GM12878 (cell line): ENCODE measurements around the gene HS3ST5. TPM values are rescaled to one million over a fixed set of nuclear protein-coding genes. Genes with fewer than 3 reads are reported as not detected.

Source experiments
- ATAC-seq: fragments of 200-7000 bp; cut with Tn5 transposase; 3 replicates; pipeline ENCODE4 v1.9.1; 2020; ENCODE audit warnings: mild to moderate bottlenecking, moderate library complexity
- BruUV-seq: library from RNA; stranded (reverse); fragments of 400-500 nt; replicated peaks from 2 replicates; lab custom pipeline; 2021; lab: Mats Ljungman, UMichigan
- CTCF ChIA-PET: fragments of 300-600 bp; sonication (Branson Sonifier 250); formaldehyde crosslinking; extraction: SDS; loops from one replicate; lab custom pipeline; 2021; ENCODE audit warnings: inconsistent platforms; lab: Yijun Ruan, JAX
- POLR2A ChIA-PET: fragments of 350-600 bp; formaldehyde crosslinking; extraction: SDS; loops from one replicate; lab custom pipeline; 2021; ENCODE audit warnings: inconsistent platforms; lab: Charles Lee
- RAD21 ChIA-PET: fragments of 300-600 bp; sonication (Branson Sonifier 250); formaldehyde crosslinking; loops from one replicate; lab custom pipeline; 2023; ENCODE audit warnings: antibody characterized with exemption; ENCODE audit not compliant: unreplicated experiment; lab: Charles Lee
- SMC1A ChIA-PET: fragments of 300-600 bp; sonication (Branson Sonifier 250); formaldehyde crosslinking; loops from one replicate; lab custom pipeline; 2023; ENCODE audit not compliant: unreplicated experiment, uncharacterized antibody; lab: Charles Lee
- DNase-seq: peaks from one replicate; pipeline ENCODE4 v3.0.0-alpha.2; 2011; ENCODE audit warnings: low read depth, low spot score
- FAIRE-seq: peaks from 3 replicates; lab custom pipeline; 2011; peaks lifted over from hg19 to GRCh38; lab: Jason Lieb, UNC
- H2AFZ ChIP-seq: 2 replicates; pipeline ENCODE4 v1.6.0; 2011; ENCODE audit warnings: low read depth, low read length, control low read depth; ENCODE audit not compliant: control insufficient read depth
- H3K27ac ChIP-seq: 2 replicates; pipeline ENCODE4 v1.5.1; 2011; ENCODE audit warnings: control low read depth; ENCODE audit not compliant: control insufficient read depth, insufficient read depth
- H3K27me3 ChIP-seq, 2 experiments: replicated peaks in 1 of 2; 2 replicates each; pipeline versions ENCODE4 v1.6.0 to v1.6.1; 2011; ENCODE audit warnings: low read length in 1 of 2; ENCODE audit not compliant: control insufficient read depth in 2 of 2, insufficient read depth in 2 of 2
- H3K36me3 ChIP-seq, 2 experiments: 2 replicates each; pipeline ENCODE4 v1.5.1; 2011; ENCODE audit warnings: low read length in 1 of 2; ENCODE audit not compliant: control insufficient read depth in 2 of 2, insufficient read depth in 2 of 2
- H3K4me1 ChIP-seq: 2 replicates; pipeline ENCODE4 v1.6.1; 2011; ENCODE audit warnings: mild to moderate bottlenecking, low read length, moderate library complexity, mixed read lengths; ENCODE audit not compliant: control insufficient read depth, insufficient read depth
- H3K4me2 ChIP-seq: 2 replicates; pipeline ENCODE4 v1.6.0; 2011; ENCODE audit warnings: control low read depth; ENCODE audit not compliant: control insufficient read depth, insufficient read depth
- H3K4me3 ChIP-seq: fragments of 200-600 bp; sonication (generic); 2 replicates; pipeline ENCODE4 v1.5.1; 2016
- H3K79me2 ChIP-seq: 2 replicates; pipeline ENCODE4 v1.6.0; 2011; ENCODE audit warnings: low read length; ENCODE audit not compliant: control insufficient read depth, insufficient read depth
- H3K9ac ChIP-seq: 2 replicates; pipeline ENCODE4 v1.8.0; 2011; ENCODE audit warnings: low read length, control low read depth, mixed read lengths; ENCODE audit not compliant: control insufficient read depth, insufficient read depth
- H3K9me3 ChIP-seq: replicated peaks from 3 replicates; pipeline ENCODE4 v1.5.1; 2011; ENCODE audit warnings: mild to moderate bottlenecking, low read length; ENCODE audit not compliant: control insufficient read depth, insufficient read depth
- H4K20me1 ChIP-seq: 2 replicates; pipeline ENCODE4 v1.6.0; 2011; ENCODE audit not compliant: control insufficient read depth, insufficient read depth
- CTCF ChIP-seq, 3 experiments: IDR thresholded peaks in 2 of 3; conservative IDR thresholded peaks in 1 of 3; 2 replicates each; pipeline ENCODE4 v1.5.1; 2011; ENCODE audit warnings: low read depth in 3 of 3, low read length in 3 of 3, mild to moderate bottlenecking in 3 of 3, control low read depth in 2 of 3, moderate library complexity in 2 of 3, inconsistent platforms in 1 of 3, mixed read lengths in 1 of 3; ENCODE audit not compliant: control insufficient read depth in 2 of 3, insufficient read depth in 1 of 3; ENCODE audit errors: extremely low read depth in 1 of 3
- EED ChIP-seq: sonication (generic); IDR thresholded peaks from 2 replicates; pipeline ENCODE4 v1.6.1; 2016; ENCODE audit warnings: antibody characterized with exemption, low read depth
- FOXK2 ChIP-seq: fragments of 450-650 bp; IDR thresholded peaks from 2 replicates; pipeline ENCODE4 v1.6.1; 2017; ENCODE audit warnings: mild to moderate bottlenecking, moderate library complexity
- LARP7 ChIP-seq: fragments of 450-650 bp; IDR thresholded peaks from 2 replicates; pipeline ENCODE4 v1.6.1; 2017; ENCODE audit warnings: mild to moderate bottlenecking
- MTA3 ChIP-seq: IDR thresholded peaks from 2 replicates; pipeline ENCODE4 v1.6.1; 2012; ENCODE audit warnings: low read length, inconsistent platforms, borderline replicate concordance
- NRF1 ChIP-seq: conservative IDR thresholded peaks from 2 replicates; pipeline ENCODE4 v1.6.1; 2011; ENCODE audit warnings: mild to moderate bottlenecking, low read depth, low read length, improper control_type of control experiment
- PBX3 ChIP-seq: IDR thresholded peaks from 2 replicates; pipeline ENCODE4 v1.6.1; 2011; ENCODE audit warnings: mild to moderate bottlenecking, low read depth, low read length, moderate library complexity; ENCODE audit not compliant: insufficient replicate concordance
- RAD21 ChIP-seq: IDR thresholded peaks from 2 replicates; pipeline ENCODE4 v1.6.1; 2011; ENCODE audit warnings: mild to moderate bottlenecking, low read depth, low read length, moderate library complexity; ENCODE audit not compliant: insufficient read depth
- SMC3 ChIP-seq: IDR thresholded peaks from 2 replicates; pipeline ENCODE4 v1.6.1; 2011; ENCODE audit warnings: low read length, improper control_type of control experiment, borderline replicate concordance
- TARDBP ChIP-seq: IDR thresholded peaks from 2 replicates; pipeline ENCODE4 v1.6.1; 2016; ENCODE audit warnings: borderline replicate concordance
- USF2 ChIP-seq: IDR thresholded peaks from 2 replicates; pipeline ENCODE4 v1.6.1; 2011; ENCODE audit warnings: low read depth, low read length, improper control_type of control experiment, borderline replicate concordance
- WGBS: methylation state at CpG from one replicate; pipeline ENCODE4 v1.1.6; 2016; ENCODE audit warnings: low lambda C conversion rate; ENCODE audit not compliant: insufficient replicate concordance, insufficient coverage; ENCODE audit errors: missing lambda C conversion rate; 5-methylcytosine and 5-hydroxymethylcytosine counted together
- in situ Hi-C: fragments of 300-500 bp; cut with MboI; formaldehyde crosslinking; loops from 9 replicates; pipeline ENCODE4 v1.14.3; 2018; ENCODE audit warnings: mixed read lengths
- intact Hi-C: fragments of 100-400 bp; cut with micrococcal nuclease; formaldehyde crosslinking; loops from one replicate; pipeline ENCODE4 v1.14.2; 2022; ENCODE audit not compliant: unreplicated experiment
- polyA plus RNA-seq, 11 experiments: library from polyadenylated mRNA; depleted of rRNA in 4 of 11; unstranded in 6 of 11; stranded (reverse) in 5 of 11; fragments of >200 nt; fragmentation: Nextera tagmentation in 4 of 11; fragmentation: Illumina TruSeq in 1 of 11; extraction: Ambion mirVana in 4 of 11; extraction: Trizol in 1 of 11; gene quantifications; 1 replicate in 1 of 11; 2 replicates in 10 of 11; pipeline versions ENCODE4 v1.2.1 to v1.2.3, GENCODE V29; 2011 to 2016; ENCODE audit warnings: inconsistent platforms in 2 of 11, missing spikeins in 2 of 11, low read depth in 1 of 11
- total RNA-seq, 4 experiments: library from RNA; depleted of rRNA in 3 of 4; stranded (reverse); fragments of >200 nt in 3 of 4; fragmentation: Illumina TruSeq in 1 of 4; extraction: Trizol in 1 of 4; gene quantifications; 2 replicates each; pipeline versions ENCODE4 v1.2.1 to v1.2.3, GENCODE V29; 2013 to 2021

HS3ST5 gene
- total and polyA plus RNA-seq, 10 of the 15 experiments (the other 5 are each of a cell fraction or from before 2014, with no cell fraction given): 0.04 TPM; not detected in 9

- H3K4me2 ChIP-seq: no peak overlapping the region
- H4K20me1 ChIP-seq: no peaks in the 10 kb centered on the region
- H3K9me3 ChIP-seq: no peaks in the 10 kb centered on the region
- H2AFZ ChIP-seq: no peak overlapping the region
- intact Hi-C loops: loop anchor here (5.0 kb wide), 1 partner anchor 206 kb away; no protein-coding TSS in a partner anchor
- 0% methylated on average over 2 of the region's 2 CpGs for WGBS
- ChIA-PET POLR2A (no interaction called here), SMC1A (no interaction called here), CTCF (interaction anchor here (0.7 to 2.0 kb wide), 9 partner anchors 9 to 1447 kb away, joined by 3 to 18 read pairs (median 4); no protein-coding TSS in a partner anchor)
- H3K36me3 ChIP-seq: no peaks in the 10 kb centered on the region
- ATAC-seq: peak; percentile 63
- H3K27me3 ChIP-seq: no peaks in the 10 kb centered on the region
- in situ Hi-C loops: no loop called here
- no peak overlapping the region for H3K27ac ChIP-seq
- H3K4me1 ChIP-seq: no peaks in the 10 kb centered on the region
- no peak overlapping the region for H3K4me3 ChIP-seq
- TF ChIP-seq PBX3 (no peak), RAD21 (peak; percentile 71), TARDBP (no peak), FOXK2 (no peak), NRF1 (no peak), SMC3 (peak; percentile 32; the same call in 1 of the 2 replicates), LARP7 (no peak), EED (no peak), CTCF (IDR thresholded peaks at IDR 0.05 in 2 of 3, conservative IDR thresholded peaks at IDR 0.05 in 1 of 3; ENCODE audit: control insufficient read depth in 2 of 3, extremely low read depth in 1 of 3, insufficient read depth in 1 of 3, low read depth in 3 of 3, low read length in 3 of 3) (peak; percentile 53 to 66 (median 62)), USF2 (no peak), MTA3 (no peak)
- TF ChIP-seq, all 136 proteins: peak for 3
- RAD21 ChIA-PET: no interaction called here
- Histone ChIP-seq H3K9ac (no peak overlapping the region), H3K79me2 (no peaks in the 10 kb centered on the region)
- no TSS peak for BruUV-seq
- DNase-seq: no peak
- peak; percentile 62 for FAIRE-seq
Measured at GRCh38 chr6:114096561-114097172, 246.2 kb downstream of the HS3ST5 start.
